Measurements from ENCODE around the gene HES7.

Gene HES7

DNA sequence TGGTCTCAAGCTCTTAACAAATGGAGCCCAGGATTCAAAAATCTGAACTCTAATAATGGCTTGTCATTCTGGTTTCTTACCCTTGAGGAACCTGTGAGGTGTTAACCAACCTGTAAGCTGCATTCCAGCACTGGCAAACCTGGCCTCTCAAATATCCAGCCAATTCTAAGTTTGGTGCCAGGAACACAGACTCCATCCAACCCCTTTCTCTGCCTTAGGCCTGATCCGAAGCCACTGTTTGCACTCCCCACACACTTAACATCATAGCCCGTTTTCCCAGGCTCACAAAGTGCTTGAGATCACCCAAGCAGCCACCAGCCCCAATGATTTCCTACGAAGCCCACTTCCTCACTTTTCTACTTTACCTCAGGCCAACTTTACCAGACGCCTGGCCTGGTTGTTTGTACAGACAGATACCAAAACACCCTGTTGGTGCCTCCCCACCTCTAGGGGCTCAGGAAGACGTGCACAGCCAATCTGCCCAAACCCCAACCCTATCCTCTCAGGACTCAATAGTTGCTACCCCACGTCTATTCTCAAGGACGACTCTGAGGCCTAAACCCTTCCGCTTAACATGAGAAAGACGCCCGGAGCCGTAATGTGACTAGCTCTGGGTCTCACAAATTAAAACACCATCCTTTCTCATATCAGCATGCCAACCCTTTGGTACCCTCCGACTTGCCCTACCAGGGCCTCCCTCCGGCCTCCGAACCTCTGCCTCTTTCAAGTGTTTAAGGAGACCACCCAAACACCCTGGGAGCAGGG is 31.5 kb upstream of the HES7 start:
- DNase-seq (ENCODE audit: low read depth in 2 of 2), result no peak

DNA sequence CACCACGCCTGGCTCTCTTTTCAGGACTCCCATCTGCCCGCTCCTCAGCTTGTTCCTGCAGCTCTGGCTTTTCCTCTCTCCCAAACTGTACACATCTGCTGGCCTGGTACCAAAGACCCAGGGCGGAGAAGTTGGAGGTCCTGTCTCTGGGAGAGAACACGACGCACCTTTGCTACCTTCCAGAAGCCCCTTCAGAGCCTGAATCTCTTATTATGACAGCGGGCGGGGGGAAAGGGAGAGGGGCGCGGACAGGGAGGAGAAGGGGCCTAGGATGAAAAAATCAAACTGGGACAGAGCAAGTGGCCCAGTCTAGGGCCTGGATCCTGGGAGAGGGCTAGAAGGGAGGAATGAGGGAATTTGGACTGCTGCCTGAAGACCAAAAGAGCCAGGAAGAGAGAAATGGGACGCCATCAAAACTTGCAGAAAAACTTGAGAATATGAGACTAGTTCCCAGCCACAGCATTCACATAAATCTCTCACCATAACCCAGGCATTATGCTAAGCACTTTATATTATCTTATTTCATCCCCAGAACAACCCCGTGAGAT is 30.8 kb upstream of the HES7 start:
- no peak for DNase-seq (ENCODE audit: low read depth in 2 of 2)

DNA sequence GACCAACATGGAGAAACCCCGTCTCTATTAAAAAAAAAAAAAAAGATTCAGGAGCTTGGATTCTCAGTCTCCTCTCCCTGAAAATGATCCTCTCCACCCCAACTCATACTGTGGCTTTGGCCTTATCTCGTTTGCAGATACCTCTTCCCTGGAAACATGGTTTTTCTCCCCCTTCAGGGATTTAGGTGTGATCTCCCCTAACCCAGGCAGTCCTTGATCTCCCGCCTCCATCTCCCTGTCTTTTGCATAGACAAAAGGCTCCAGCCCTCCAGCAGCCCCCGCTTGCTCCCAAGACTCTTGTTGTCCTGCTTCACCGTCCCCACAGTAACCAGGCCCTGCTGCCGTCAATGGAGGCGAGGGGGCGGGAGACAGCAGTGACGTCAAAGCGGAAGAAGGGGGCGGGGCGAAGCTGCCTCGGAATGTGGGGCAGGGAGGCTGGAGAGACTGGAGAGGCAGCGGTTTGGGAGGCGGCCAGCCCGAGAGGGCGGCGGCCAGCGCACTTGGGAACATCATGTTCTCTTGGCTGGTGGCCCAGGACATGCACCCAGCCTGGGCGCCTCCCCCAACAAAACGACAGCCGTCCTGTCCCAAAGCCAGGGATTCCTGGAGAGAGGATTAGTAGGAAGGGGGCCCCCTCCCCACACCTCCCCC is 30.2 kb upstream of the HES7 start:
- DNase-seq (ENCODE audit: low read depth in 2 of 2), result peak; percentile 74 to 84

DNA sequence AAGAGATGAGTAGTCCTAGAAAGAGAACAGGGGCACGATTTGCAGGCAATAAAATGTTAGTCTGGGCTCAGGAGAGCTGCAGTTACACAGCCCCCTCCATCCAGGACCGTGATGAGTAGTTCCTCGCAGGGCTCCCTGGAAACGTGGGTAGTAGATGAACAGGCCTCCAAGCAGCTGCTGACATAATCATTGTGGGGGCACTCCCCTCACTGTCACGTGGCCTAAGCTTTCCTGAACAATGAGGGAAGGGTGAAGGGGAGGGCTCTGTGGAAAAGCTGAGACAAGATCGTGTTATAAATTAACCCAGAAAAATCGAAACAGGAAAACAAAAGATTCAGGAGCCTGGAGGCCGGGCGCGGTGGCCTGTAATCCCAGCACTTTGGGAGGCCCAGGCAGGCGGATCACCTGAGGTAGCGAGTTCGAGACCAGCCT is 29.6 kb upstream of the HES7 start:
- DNase-seq (ENCODE audit: low read depth in 2 of 2), result peak in 1 of 2 donors; percentile 55

DNA sequence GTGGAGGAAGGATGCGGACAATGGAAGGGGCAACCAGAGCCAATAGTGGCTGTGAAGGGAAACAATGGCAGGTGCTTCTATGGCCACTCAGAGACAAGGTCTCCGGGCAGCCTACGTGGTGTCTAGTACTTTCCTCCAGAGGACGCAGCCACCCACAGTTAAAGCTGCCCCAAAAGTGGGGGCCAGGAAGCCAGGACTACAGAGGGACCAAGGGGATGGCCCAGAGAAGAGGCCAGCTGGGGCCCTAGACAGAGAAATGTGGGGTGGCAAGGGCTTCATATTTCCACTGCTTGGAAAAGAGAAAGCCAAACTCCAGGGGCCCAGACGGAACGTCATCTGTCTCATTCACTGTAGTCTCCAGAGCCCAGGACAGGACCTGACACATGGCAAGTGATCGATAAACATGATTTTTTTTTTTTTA is 29.1 kb upstream of the HES7 start:
- no peak for DNase-seq (ENCODE audit: low read depth in 2 of 2)

DNA sequence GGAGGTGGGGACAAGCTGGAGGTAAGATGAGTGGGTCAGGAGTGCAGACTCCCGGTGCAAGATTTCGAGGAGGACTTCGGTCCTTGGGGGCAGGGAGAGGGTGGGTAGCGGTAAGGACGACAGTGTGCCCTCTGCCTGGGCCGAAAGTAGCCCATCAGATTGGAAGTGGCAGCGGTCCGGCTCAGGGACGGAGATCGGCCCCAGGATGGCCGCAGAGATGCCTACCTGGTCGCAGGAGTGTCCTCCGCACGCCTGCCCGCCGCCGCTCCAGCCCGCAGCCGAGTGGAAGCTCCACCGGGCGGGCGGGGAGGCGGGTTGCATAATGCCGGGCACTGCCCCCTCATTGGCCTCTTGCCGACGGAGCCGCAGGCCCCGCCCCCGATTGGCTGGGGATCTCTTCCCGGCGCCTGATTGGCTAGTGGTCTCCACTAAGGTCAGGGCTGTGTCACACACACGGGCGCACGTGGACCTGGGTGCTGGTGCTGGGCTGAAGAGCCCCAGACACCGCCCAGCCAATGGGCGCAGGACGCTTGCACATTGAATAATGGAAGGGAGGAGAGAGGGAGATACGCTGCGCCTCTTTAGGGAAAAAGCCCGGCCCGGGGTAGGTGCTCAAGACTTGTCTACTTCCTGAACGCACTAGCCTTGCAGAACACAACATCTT is 28.3 kb upstream of the HES7 start, which contains the start of gene PER1:
Gene PER1 (minus strand): TSS at position 293 of the 664 bp plus-strand sequence. CDS start 1,698 bp downstream, outside the sequence.
- peak; percentile 91 to 92 for DNase-seq (ENCODE audit: low read depth in 2 of 2)

DNA sequence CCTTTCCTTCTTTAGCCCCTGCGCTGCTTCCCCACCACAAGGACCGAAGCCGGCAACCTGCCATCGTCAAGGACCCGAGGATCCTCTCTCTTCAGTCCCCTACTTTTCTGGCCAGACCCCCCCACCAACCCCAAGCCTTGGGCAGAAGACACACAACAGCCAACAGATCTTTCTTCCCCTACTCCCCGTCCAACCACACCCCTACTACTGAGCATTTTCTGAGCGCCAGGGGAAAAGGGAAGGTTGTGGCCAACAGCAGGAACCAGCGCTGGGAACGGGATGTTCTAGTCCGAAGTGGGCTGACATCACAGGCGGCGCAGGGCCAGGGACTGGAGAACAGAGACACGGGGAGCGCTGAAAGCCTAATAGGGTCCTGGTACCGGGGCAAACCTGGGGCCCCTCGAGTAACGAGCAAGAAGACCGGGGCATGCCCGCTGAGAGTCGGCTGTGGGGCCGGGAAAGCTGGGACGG is 27.8 kb upstream of the HES7 start:
- DNase-seq (ENCODE audit: low read depth in 2 of 2), result no peak

DNA sequence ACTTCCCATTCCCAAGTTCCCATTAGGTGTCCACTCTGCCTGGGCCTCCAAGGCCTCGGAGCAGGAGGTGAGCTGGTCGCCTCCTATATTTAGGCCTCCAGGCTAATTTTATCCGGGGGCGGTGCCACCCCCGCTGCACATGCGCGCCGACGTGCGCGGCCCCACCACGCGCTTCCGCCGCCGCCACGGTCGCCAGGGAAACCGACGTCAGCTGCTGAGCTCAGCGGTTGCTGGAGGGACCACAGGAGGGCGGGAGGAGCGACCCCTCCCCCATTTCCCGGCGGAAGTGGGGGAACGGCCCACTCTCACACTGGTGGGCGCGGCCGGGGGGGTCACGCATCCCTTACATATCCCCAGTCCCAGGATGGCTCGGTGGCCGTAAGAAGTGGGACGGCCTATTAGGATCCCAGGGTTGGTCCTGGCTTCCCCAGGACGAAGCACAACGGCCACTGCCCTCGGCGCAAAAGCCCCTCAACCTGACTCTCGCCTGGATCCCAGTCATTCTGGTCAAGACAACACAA is 27.3 kb upstream of the HES7 start:
- DNase-seq (ENCODE audit: low read depth in 2 of 2), result peak; percentile 82 to 89

DNA sequence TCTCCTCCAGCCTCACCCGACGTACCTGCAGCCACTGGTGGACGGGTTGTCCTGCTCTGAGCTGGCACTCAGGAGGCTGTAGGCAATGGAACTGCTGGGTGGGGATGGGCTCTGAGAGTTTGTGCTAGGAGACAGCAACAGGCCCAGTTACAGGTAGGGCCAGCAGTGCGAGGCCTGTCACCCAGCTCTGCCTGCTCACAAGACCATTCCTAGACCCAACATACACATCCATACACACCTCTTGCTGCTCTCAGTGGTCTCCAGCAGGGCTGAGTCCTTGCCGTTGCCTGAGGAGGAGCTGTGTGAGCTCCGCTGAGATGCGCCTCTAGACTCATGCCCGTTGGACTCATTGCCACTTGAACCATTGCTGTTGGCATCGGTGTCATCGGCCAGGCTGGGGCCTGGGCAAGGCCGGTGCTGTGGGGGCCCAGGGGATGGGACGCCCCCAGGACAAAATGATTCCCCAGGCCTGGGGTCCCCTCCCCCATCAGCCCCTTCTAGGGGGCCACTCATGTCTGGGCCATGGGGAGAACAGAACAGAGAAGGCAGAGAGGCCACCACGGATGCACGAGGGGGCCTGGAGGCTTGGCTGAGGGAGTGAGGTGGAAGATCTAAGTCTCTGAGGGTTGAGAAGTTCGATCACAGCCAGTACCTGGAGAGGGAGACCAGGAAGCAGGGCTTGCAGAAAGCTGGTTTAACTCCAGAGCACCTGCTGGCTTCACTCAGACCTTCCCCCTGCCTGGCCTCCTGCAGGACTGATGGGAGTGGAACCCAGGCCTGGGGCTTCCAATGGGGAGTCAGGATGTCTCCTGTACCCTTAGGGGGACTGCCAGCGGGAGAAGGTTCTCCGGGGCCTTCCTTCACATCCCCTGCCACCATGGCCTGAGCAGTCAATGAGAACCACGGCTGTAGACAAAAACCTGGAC is 26.6 kb upstream of the HES7 start:
- no peak for DNase-seq (ENCODE audit: low read depth in 2 of 2)

DNA sequence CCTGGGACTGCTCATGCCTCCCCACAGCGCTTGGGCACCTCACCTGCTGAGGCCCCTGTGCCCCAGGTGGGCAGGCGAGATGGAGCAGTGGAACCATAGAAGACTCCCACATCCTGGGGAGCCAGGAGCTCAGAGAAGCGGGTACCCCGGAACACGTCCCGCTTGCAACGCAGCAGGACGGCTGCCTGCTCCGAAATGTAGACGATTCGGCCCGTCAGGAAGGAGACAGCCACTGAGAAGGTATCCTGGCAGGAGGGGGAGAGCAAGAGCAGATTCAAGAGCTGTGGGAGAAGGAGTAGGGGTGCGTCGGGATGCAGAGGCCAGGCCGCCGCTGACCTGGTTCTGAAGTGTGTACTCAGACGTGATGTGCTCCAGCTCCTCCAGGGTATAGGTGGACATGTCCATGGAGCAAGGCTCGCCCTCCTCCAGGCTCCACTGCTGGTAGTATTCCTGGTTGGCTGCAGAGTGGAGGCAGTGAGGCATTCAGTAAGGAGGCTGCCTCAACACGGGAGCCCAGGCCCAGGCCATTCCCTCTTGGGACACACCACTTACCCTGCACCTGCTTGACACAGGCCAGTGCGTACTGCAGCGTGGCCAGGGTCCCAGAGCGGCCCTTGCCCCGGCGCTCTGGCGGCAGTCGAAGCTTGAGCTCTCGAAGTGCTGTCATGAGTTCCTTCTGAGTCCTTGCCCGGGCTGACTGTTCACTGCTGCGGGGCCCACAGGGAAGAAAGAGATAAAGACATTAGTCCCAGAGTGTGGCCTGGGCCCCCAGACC is 25.7 kb upstream of the HES7 start:
- DNase-seq (ENCODE audit: low read depth in 2 of 2), result no peak

DNA sequence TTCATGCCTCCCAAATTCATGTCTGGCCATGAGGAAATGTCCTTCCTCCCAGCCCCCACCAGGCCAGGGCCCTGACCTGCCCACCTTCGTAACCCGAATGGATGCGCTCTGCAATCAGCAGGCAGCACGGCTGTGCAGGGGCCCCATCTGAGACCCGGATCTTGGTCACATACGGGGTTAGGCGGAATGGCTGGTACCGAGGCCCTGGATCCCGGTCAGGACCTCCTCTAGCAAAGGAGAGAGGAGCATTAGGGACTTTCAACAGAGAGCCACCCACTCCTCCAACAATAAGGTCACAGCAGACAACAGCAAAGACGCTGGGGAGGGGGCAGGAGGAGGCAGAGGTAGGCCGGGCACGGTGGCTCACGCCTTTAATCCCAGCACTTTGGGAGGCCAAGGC is 24.7 kb upstream of the HES7 start:
- no peak for DNase-seq (ENCODE audit: low read depth in 2 of 2)

DNA sequence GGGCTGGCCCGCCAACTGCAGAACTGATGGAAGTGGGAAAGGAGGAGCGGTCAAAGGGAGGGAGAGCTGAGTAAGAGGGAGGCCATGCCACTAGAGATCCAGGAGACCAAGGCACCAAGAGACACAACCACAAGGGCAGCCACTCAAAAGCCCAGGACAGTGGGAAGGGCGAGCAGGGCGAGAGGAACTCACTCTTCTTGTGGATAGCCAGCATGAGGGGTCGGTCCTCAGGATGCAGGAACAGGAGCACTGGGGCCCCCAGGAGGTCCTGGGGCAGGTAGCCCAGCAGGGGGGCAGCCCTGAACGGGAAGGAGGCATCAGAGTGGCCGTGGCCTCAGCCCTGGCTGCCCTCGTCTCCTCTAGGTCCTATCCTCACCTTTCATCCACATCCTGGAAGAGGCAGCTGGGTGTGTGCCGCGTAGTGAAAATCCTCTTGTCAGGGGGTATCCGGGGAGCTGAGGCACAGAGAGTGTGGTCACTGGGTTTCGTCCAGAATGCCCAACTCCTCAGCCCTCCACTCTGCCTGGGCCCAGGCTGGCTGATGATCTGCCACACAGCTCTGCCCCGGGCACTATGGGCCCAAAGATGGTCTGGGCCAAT is 24.0 kb upstream of the HES7 start:
- DNase-seq (ENCODE audit: low read depth in 2 of 2), result no peak

DNA sequence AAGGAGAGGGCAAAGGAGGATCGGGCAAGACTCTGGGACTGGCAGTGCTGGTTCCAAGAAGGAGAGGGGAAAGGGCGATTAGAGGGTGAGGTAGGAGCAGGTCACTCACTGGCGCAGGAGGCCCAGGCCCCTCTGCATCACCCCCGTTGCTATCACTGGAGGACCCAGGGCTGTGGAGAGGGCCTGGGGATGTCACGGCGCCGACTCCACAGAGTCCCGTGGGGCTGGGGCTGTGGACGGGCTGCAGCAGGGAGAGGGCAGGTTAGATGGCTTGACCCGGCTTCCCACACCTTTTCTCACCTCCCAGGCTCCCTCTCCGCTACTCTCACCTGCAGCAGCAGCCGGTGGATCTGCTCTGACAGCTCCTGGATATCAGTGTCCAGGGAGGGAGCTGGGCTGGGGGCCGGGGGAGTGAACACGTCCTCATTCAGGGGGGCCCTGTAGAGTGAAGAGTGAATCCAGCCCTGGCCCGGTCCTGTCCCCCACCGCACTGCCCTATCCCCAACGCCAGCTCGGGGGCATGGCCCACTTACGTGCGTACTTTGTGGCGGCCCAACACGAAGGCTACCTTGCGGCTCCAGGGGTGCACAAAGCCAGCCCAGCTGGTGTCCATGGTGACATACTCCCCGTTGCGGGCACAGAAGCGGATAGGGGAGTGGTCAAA is 23.4 kb upstream of the HES7 start:
- no peak for DNase-seq (ENCODE audit: low read depth in 2 of 2)

DNA sequence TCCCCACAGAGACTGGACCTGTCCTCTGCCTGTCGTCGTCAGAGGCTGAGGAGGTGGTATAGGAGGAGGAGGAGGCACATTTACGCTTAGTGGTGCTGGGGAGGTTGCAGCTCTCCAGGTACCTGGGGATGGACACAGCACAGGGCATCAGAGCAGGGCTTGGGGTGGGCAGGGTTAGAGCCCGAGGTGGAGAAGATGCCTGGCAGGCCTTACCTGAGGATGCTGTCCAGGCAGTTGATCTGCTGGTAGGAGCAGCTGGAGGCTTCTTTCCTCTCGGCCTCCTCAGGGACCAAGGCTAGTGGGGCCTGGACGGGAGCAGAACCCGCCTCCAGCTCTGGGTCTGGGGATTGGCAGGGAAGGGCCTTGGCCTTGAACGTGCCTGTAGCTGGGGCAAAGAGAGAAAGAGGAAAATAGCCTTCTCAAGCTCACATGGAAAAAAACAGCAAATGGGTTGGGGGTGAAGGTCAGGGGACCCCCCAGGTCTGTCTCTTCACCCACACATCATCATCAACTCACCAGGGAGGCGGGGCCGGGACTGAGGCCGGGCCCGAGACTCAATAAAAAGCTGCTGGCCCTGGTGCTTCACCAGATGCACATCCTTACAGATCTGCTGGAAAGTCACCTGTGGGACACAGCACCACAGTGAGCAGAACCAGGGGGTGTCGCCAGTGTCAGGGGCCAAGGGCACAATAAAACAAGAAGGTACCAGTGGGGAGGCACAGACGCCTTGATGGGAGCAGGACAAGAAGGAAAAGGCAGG is 22.7 kb upstream of the HES7 start:
- DNase-seq (ENCODE audit: low read depth in 2 of 2), result no peak

DNA sequence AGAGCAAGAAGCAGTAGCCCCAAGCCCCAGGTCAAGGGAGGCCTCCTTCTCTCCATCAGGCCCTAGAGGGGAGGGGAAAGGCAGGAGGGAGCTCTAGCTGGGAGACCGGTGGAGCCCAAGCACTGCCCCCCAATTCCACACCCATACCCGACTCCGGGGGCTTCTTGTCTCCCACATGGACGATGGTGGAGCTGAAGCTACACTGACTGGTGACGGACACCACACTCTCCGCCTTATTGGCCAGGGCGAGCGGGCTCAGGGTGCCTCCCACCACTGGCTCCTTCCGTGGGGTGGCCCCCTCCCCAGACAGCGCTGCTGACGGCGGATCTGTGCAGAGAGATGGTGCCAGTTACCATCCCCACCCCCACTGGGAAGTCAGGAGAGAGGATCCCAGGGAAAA is 21.9 kb upstream of the HES7 start:
- DNase-seq (ENCODE audit: low read depth in 2 of 2), result no peak

DNA sequence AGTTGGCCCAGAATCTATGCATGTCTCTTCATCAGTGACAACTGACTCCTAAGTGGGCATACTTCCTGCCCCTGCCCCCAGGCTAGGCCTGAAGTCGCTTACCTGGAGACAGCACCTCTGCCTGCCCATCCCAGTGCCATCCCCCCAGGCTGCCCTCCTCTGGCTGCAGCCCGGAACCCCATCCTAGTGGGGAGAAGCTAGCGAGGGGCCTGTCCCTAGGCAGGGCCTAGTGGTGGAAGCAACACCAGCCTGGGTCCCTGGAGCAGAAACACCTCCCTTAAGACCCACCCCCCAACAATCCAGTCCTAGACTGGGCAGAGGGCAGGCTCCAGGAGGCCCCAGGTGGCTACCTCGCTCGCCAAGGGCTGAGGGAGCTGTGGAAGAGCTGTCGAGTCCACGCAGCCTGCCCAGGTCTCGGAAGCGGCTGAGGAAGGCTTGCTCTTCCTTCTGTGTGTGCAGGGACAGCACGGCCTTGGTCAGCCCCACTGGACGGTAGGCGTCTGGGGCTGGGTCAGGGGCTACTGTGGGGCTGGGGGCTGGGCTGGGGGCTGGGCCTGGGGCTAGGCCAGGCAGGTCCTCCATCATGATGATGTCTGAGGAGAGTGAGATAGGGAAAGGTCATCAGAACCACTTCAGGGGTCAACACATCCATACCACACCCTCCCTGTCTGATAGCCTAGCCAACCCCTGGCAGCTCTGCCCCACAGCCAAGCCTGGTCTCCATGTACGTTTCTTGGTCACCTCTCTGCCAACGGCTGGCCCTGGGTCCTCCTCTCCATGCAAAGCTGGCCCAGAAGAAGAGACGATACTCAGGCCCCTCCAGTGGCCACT is 20.7 kb upstream of the HES7 start:
- DNase-seq (ENCODE audit: low read depth in 2 of 2), result no peak

DNA sequence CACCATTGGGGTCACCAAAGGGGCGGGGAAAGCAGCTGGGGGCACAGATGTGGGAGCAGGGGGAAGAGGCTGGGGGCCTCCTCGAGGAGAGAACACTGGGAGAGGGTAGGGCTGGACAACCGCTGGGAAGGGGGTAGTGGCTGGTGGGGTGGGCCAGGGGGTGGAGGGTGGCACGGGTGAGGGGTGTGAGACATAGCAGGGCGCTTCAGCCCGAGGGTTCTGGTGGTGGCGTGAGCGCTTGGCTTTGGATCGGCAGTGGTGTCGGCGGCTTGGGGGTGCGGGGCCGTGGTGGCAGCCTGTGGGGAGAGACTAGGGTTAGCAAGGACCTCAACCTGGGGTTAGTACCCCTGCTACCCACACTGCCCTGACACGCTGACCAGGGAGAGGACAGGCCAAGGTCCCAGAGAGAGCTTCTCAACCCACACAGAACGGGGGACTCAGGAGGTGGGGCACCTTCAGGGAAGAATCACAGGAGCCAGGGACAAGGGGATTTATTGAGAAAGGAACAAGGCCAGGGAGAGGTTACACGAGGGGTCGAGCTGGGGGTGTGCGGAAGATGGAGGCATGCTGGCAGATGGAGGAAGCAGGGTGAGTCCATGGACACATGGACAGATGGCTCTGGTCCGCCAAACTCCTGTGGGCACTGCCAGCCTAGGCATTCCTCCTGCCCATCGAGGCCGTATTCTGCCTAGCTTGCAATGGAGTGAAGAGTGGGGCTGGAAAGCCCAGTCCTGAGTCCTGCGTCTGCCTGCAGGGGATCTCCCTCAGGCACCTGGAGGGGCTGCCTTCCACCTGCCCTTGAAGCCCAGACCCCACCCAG is 19.9 kb upstream of the HES7 start:
- no peak for DNase-seq (ENCODE audit: low read depth in 2 of 2)

Measured in stimulated activated CD8-positive, alpha-beta memory T cell treated with anti-CD3 and anti-CD28 coated beads, Interleukin-15, amount 100 ng/mL, for 48 hours (primary cell).